ENCODE results near the gene ZFPM1. TPM values are rescaled to one million over a fixed set of nuclear protein-coding genes. Genes with fewer than 3 reads are reported as not detected.

Gene ZFPM1
- total and polyA plus RNA-seq, 4 donors, result 0.19 to 12.8 (median 5.3) TPM

- H3K4me1 ChIP-seq (ENCODE audit: control insufficient read depth in 4 of 4, insufficient read depth in 4 of 4, low read length in 3 of 4), result no peaks in the 10 kb centered on the region
- H3K27me3 ChIP-seq (ENCODE audit: control insufficient read depth in 4 of 4, insufficient read depth in 4 of 4, low read length in 3 of 4), result no peaks in the 10 kb centered on the region
- H3K27ac ChIP-seq (ENCODE audit: low read depth in 1 of 2, low read length in 2 of 2), result no peak overlapping the region
- H3K36me3 ChIP-seq (ENCODE audit: control insufficient read depth in 4 of 4, insufficient read depth in 3 of 4, low read depth in 1 of 4, low read length in 3 of 4), result no peaks in the 10 kb centered on the region
- H3K9ac ChIP-seq (ENCODE audit: low read depth in 1 of 2, low read length in 2 of 2), result no peak overlapping the region
- no peaks in the 10 kb centered on the region for H3K9me3 ChIP-seq (ENCODE audit: control insufficient read depth in 4 of 4, low read length in 3 of 4)
- no peak for DNase-seq (ENCODE audit: low spot score)
- H3K4me3 ChIP-seq (ENCODE audit: low read depth in 1 of 3, low read length in 3 of 3), result no peak overlapping the region
- 95% methylated on average over 17 of the region's 17 CpGs for WGBS
- no peak for TF ChIP-seq GABPA (IDR thresholded peaks at IDR 0.05 in 1 of 2, conservative IDR thresholded peaks at IDR 0.05 in 1 of 2)
- TF ChIP-seq RAD21 (IDR thresholded peaks at IDR 0.05), result no peak
- TF ChIP-seq SP1 (IDR thresholded peaks at IDR 0.05), result no peak
- TF ChIP-seq ATF3 (IDR thresholded peaks at IDR 0.05), result no peak
- TF ChIP-seq FOXA1 (IDR thresholded peaks at IDR 0.05), result no peak
- TF ChIP-seq HNF4A (conservative IDR thresholded peaks at IDR 0.05), result no peak
- no peak for TF ChIP-seq JUND (IDR thresholded peaks at IDR 0.05)
- TF ChIP-seq CTCF (IDR thresholded peaks at IDR 0.05; ENCODE audit: low read depth, low read length, missing input control), result no peak
- TF ChIP-seq TAF1 (conservative IDR thresholded peaks at IDR 0.05), result no peak
- no peak for TF ChIP-seq HNF4G (IDR thresholded peaks at IDR 0.05)
- TF ChIP-seq FOXA2 (IDR thresholded peaks at IDR 0.05), result no peak
- no peak for TF ChIP-seq YY1 (IDR thresholded peaks at IDR 0.05)
- no peak for TF ChIP-seq RXRA (IDR thresholded peaks at IDR 0.05)
- no peak for TF ChIP-seq EGR1 (IDR thresholded peaks at IDR 0.05; ENCODE audit: low read depth in 2 of 2)
- TF ChIP-seq NR2F2 (IDR thresholded peaks at IDR 0.05), result no peak
Observed at GRCh38 chr16:88416686-88417085, 36.4 kb upstream of the ZFPM1 start.

GRCh38 chr16:88417684-88418476 lies 35.2 kb upstream of the ZFPM1 start:
- no peaks in the 10 kb centered on the region for H3K4me1 ChIP-seq (ENCODE audit: control insufficient read depth in 4 of 4, insufficient read depth in 4 of 4, low read length in 3 of 4)
- no peak overlapping the region for H3K9ac ChIP-seq (ENCODE audit: low read depth in 1 of 2, low read length in 2 of 2)
- H3K9me3 ChIP-seq (ENCODE audit: control insufficient read depth in 4 of 4, low read length in 3 of 4), result no peaks in the 10 kb centered on the region
- H3K36me3 ChIP-seq (ENCODE audit: control insufficient read depth in 4 of 4, insufficient read depth in 3 of 4, low read depth in 1 of 4, low read length in 3 of 4), result no peaks in the 10 kb centered on the region
- H3K27ac ChIP-seq (ENCODE audit: low read depth in 1 of 2, low read length in 2 of 2), result no peak overlapping the region
- TF ChIP-seq GABPA (IDR thresholded peaks at IDR 0.05 in 1 of 2, conservative IDR thresholded peaks at IDR 0.05 in 1 of 2), result no peak
- no peak overlapping the region for H3K4me3 ChIP-seq (ENCODE audit: low read depth in 1 of 3, low read length in 3 of 3)
- no peak for DNase-seq (ENCODE audit: low spot score)
- no peaks in the 10 kb centered on the region for H3K27me3 ChIP-seq (ENCODE audit: control insufficient read depth in 4 of 4, insufficient read depth in 4 of 4, low read length in 3 of 4)
- 77% methylated on average over 17 of the region's 17 CpGs for WGBS

GRCh38 chr16:88418869-88419268 lies 34.2 kb upstream of the ZFPM1 start:
- 74% methylated on average over 18 of the region's 18 CpGs for WGBS
- Histone ChIP-seq H3K9me3 (ENCODE audit: control insufficient read depth in 4 of 4, low read length in 3 of 4) (no peaks in the 10 kb centered on the region), H3K4me3 (ENCODE audit: low read depth in 1 of 3, low read length in 3 of 3) (no peak overlapping the region), H3K4me1 (ENCODE audit: control insufficient read depth in 4 of 4, insufficient read depth in 4 of 4, low read length in 3 of 4) (no peaks in the 10 kb centered on the region), H3K27me3 (ENCODE audit: control insufficient read depth in 4 of 4, insufficient read depth in 4 of 4, low read length in 3 of 4) (no peaks in the 10 kb centered on the region), H3K27ac (ENCODE audit: low read depth in 1 of 2, low read length in 2 of 2) (no peak overlapping the region), H3K9ac (ENCODE audit: low read depth in 1 of 2, low read length in 2 of 2) (no peak overlapping the region), H3K36me3 (ENCODE audit: control insufficient read depth in 4 of 4, insufficient read depth in 3 of 4, low read depth in 1 of 4, low read length in 3 of 4) (no peaks in the 10 kb centered on the region)
- TF ChIP-seq FOXA2 (IDR thresholded peaks at IDR 0.05) (no peak), REST (IDR thresholded peaks at IDR 0.05) (no peak), JUND (IDR thresholded peaks at IDR 0.05) (no peak), HNF4G (IDR thresholded peaks at IDR 0.05) (no peak), MAX (IDR thresholded peaks at IDR 0.05) (no peak), SP1 (IDR thresholded peaks at IDR 0.05) (no peak), NR2F2 (IDR thresholded peaks at IDR 0.05) (no peak), RXRA (IDR thresholded peaks at IDR 0.05) (no peak), ZBTB33 (IDR thresholded peaks at IDR 0.05) (no peak), YY1 (IDR thresholded peaks at IDR 0.05) (no peak)
- DNase-seq (ENCODE audit: low spot score), result no peak

Measured in liver (tissue), 9 donors.